HG02588 (cell line): Measurements from ENCODE around the gene TTBK1.

Experiments used
- ATAC-seq: cut with Tn5 transposase; IDR thresholded peaks from one replicate; pipeline ENCODE4 v1.9.1; 2021; ENCODE audit warnings: mild to moderate bottlenecking, moderate library complexity; ENCODE audit not compliant: unreplicated experiment

Gene TTBK1

GRCh38 chr6:43269273-43270007 lies 26.2 kb downstream of the TTBK1 start:
- ATAC-seq, result no peak

GRCh38 chr6:43271103-43271815 lies 28.0 kb downstream of the TTBK1 start:
- no peak for ATAC-seq

GRCh38 chr6:43271944-43272343 lies 28.7 kb downstream of the TTBK1 start:
- no peak for ATAC-seq

GRCh38 chr6:43273707-43274106 lies 30.4 kb downstream of the TTBK1 start:
- ATAC-seq, result no peak

- no peak for ATAC-seq
These were observed 31.0 kb downstream of the TTBK1 start for GRCh38 chr6:43274127-43274915.

- ATAC-seq, result no peak
These were observed 31.8 kb downstream of the TTBK1 start for GRCh38 chr6:43274916-43275597.

- ATAC-seq, result no peak
These were observed 32.7 kb downstream of the TTBK1 start for GRCh38 chr6:43275801-43276576.

- ATAC-seq, result no peak
These were observed 33.5 kb downstream of the TTBK1 start for GRCh38 chr6:43276577-43277305.

GRCh38 chr6:43277306-43277642 lies 34.0 kb downstream of the TTBK1 start:
- ATAC-seq, result no peak

GRCh38 chr6:43277643-43278523 lies 34.6 kb downstream of the TTBK1 start:
- no peak for ATAC-seq

GRCh38 chr6:43278524-43279078 lies 35.3 kb downstream of the TTBK1 start:
- ATAC-seq, result no peak

GRCh38 chr6:43280234-43280633 lies 37.0 kb downstream of the TTBK1 start:
- no peak for ATAC-seq

- ATAC-seq, result no peak
These were observed 38.8 kb downstream of the TTBK1 start for GRCh38 chr6:43282060-43282459.

GRCh38 chr6:43282636-43283513 lies 39.6 kb downstream of the TTBK1 start:
- ATAC-seq, result no peak

- ATAC-seq, result no peak
These were observed 40.2 kb downstream of the TTBK1 start for GRCh38 chr6:43283514-43283901.

- ATAC-seq, result no peak
These were observed 40.6 kb downstream of the TTBK1 start for GRCh38 chr6:43283905-43284304.

- ATAC-seq, result no peak
These were observed 41.9 kb downstream of the TTBK1 start for GRCh38 chr6:43284991-43285781.
